MCF 10A (cell line): ENCODE data around the gene GGA2. TPM values are rescaled to one million over a fixed set of nuclear protein-coding genes. Genes with fewer than 3 reads are reported as not detected.

Source experiments
- BruUV-seq: library from RNA; stranded (reverse); fragments of 400-500 nt; replicated peaks from 2 replicates; lab custom pipeline; 2021; lab: Mats Ljungman, UMichigan
- CTCF ChIA-PET: fragments of 300-600 bp; sonication (Branson Sonifier 250); formaldehyde crosslinking; extraction: SDS; loops from one replicate; lab custom pipeline; 2021; ENCODE audit warnings: antibody characterized with exemption, inconsistent platforms; lab: Yijun Ruan, JAX
- POLR2A ChIA-PET: fragments of 300-600, 350-650 bp; sonication (Branson Sonifier 250); formaldehyde crosslinking; extraction: SDS; loops from one replicate; lab custom pipeline; 2020; ENCODE audit warnings: antibody characterized with exemption, inconsistent platforms; lab: Yijun Ruan, JAX
- DNase-seq: peaks from one replicate; pipeline ENCODE4 v3.0.0-alpha.2; 2018; ENCODE audit not compliant: unreplicated experiment
- H3K27ac Mint-ChIP-seq: one replicate; pipeline ENCODE4 v1.8.0; 2022; ENCODE audit warnings: mild to moderate bottlenecking, low read depth, mixed read lengths; ENCODE audit not compliant: unreplicated experiment
- H3K27me3 Mint-ChIP-seq: one replicate; pipeline ENCODE4 v1.8.0; 2022; ENCODE audit warnings: mixed read lengths; ENCODE audit not compliant: insufficient read depth, unreplicated experiment
- H3K36me3 Mint-ChIP-seq: one replicate; pipeline ENCODE4 v1.8.0; 2022; ENCODE audit warnings: mild to moderate bottlenecking, moderate library complexity, mixed read lengths; ENCODE audit not compliant: insufficient read depth, unreplicated experiment
- H3K4me1 Mint-ChIP-seq: one replicate; pipeline ENCODE4 v1.8.0; 2022; ENCODE audit warnings: mixed read lengths; ENCODE audit not compliant: insufficient read depth, unreplicated experiment
- H3K4me3 Mint-ChIP-seq: one replicate; pipeline ENCODE4 v1.8.0; 2022; ENCODE audit warnings: mild to moderate bottlenecking, moderate library complexity, mixed read lengths; ENCODE audit not compliant: unreplicated experiment
- H3K9me3 Mint-ChIP-seq: one replicate; pipeline ENCODE4 v1.8.0; 2022; ENCODE audit warnings: mixed read lengths; ENCODE audit not compliant: unreplicated experiment
- intact Hi-C: fragments of 100-400 bp; cut with micrococcal nuclease; formaldehyde crosslinking; loops from 2 replicates; pipeline ENCODE4 v1.14.1; 2022
- total RNA-seq: library from RNA; stranded (reverse); gene quantifications from 2 replicates; pipeline ENCODE4 v1.2.3, GENCODE V29; 2022
- TF ChIP-seq, protein P1 (sequence below): fragments of 200-600 bp; IDR thresholded peaks from one replicate; pipeline ENCODE4 v1.8.0; 2022; ENCODE audit warnings: antibody characterized with exemption, mild to moderate bottlenecking; ENCODE audit not compliant: unreplicated experiment

Gene GGA2
- total RNA-seq, 1 experiment from 2014 or later, result 22.2 TPM

DNA sequence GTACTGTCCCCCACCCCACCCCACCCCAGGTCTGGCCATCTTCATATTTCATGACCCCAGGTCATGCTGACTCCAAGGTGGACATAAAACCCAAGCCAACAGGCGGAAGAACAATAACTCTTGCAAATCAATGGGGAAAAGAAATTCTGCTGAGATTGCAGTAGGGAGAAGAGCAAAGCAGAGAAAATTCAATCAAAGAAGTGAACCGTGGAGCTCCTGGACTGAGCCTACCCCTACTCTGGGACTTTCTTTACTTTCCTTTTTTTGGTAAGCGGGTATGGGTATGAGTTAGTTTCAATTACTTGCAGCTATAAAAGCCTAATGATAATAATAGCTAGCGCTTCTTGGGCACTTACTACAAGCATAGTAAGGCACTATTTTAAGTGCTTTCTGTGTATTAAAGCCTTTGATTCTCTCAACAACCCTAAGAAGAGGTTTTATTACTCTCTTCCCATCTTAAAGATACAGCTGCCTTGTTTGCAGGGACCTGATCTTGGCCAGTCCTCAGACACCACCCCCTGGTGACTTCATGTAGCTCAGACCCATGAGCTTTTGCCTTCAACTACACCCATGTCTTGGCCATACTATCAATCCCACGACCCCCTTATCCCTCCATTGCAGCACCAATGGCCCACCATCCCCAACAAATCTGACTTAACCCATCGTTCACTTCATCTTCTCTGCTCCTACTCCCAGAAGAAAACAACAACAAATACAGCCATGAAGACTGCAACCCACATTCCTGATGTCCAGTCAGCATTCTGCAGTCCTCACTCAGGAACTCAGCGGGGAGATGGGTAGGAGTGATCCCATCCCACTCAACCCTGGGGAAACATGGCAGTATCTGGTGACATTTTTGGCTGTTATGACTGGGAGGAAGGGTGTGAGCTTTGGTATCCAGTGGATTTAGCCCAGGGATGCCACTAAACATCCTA lies 4.4 kb downstream of the GGA2 start:
- Mint-ChIP-seq H3K4me1 (peaks cover 28% of the 10 kb centered on the region), H3K27me3 (no peaks in the 10 kb centered on the region), H3K9me3 (no peaks in the 10 kb centered on the region), H3K4me3 (no peak overlapping the region), H3K27ac (no peak overlapping the region), H3K36me3 (peaks cover 4% of the 10 kb centered on the region)
- intact Hi-C loops, result loop anchor here (2.0 kb wide), 2 partner anchors 51 to 53 kb away; partner anchors contain the start of genes COG7, EARS2 and UBFD1
- no TSS peak for BruUV-seq
- TF ChIP-seq, protein P1, sequence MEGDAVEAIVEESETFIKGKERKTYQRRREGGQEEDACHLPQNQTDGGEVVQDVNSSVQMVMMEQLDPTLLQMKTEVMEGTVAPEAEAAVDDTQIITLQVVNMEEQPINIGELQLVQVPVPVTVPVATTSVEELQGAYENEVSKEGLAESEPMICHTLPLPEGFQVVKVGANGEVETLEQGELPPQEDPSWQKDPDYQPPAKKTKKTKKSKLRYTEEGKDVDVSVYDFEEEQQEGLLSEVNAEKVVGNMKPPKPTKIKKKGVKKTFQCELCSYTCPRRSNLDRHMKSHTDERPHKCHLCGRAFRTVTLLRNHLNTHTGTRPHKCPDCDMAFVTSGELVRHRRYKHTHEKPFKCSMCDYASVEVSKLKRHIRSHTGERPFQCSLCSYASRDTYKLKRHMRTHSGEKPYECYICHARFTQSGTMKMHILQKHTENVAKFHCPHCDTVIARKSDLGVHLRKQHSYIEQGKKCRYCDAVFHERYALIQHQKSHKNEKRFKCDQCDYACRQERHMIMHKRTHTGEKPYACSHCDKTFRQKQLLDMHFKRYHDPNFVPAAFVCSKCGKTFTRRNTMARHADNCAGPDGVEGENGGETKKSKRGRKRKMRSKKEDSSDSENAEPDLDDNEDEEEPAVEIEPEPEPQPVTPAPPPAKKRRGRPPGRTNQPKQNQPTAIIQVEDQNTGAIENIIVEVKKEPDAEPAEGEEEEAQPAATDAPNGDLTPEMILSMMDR, result no peak
- CTCF ChIA-PET, result interaction anchor here (0.5 to 2.0 kb wide), 5 partner anchors 18 to 1272 kb away, joined by 3 to 7 read pairs (median 3); no protein-coding TSS in a partner anchor
- DNase-seq, result no peak
- POLR2A ChIA-PET, result interaction anchor here (0.5 to 3.0 kb wide), 4 partner anchors 10 to 1311 kb away, joined by 3 to 12 read pairs (median 4); partner anchors contain the start of gene COG7

DNA sequence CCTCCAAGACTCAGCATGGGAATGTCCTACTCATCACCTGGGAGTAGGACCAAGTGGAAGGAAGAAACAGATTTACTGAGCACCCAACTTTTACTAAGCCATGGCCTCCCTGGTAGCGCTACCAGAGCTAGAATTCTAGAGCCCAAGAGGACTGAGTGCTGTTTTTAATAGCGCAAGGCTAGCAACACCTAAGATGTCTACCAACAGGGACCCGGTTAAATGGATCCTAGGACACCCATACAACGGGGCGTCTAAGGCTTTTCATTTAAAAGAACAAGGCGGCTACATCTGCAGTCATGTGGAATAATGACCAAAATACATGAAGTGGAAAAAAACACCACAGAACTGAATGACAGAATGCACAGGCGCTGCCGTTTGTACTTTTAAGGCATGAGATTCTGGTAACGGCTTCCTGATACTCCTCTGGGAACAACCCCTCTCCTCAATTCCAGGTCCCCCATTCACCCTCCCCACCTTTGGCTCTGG lies 5.1 kb downstream of the GGA2 start:
- Mint-ChIP-seq H3K4me3 (no peak overlapping the region), H3K27me3 (no peaks in the 10 kb centered on the region), H3K36me3 (peaks cover 9% of the 10 kb centered on the region), H3K9me3 (no peaks in the 10 kb centered on the region), H3K27ac (peak overlapping the region; percentile 75), H3K4me1 (peaks cover 35% of the 10 kb centered on the region)
- TF ChIP-seq, protein P1, result no peak
- intact Hi-C loops, result loop anchor here (2.0 kb wide), 2 partner anchors 52 kb away; partner anchors contain the start of genes COG7, EARS2 and UBFD1
- CTCF ChIA-PET, result interaction anchor here (0.5 to 2.0 kb wide), 5 partner anchors 53 to 1272 kb away, joined by 3 to 7 read pairs (median 4); partner anchors contain the start of gene UBFD1
- BruUV-seq, result no TSS peak
- no peak for DNase-seq
- POLR2A ChIA-PET, result interaction anchor here (0.5 to 3.0 kb wide), 10 partner anchors 9 to 1311 kb away, joined by 3 to 12 read pairs (median 4); partner anchors contain the start of genes COG7, DCTN5, PALB2 and UBFD1

DNA sequence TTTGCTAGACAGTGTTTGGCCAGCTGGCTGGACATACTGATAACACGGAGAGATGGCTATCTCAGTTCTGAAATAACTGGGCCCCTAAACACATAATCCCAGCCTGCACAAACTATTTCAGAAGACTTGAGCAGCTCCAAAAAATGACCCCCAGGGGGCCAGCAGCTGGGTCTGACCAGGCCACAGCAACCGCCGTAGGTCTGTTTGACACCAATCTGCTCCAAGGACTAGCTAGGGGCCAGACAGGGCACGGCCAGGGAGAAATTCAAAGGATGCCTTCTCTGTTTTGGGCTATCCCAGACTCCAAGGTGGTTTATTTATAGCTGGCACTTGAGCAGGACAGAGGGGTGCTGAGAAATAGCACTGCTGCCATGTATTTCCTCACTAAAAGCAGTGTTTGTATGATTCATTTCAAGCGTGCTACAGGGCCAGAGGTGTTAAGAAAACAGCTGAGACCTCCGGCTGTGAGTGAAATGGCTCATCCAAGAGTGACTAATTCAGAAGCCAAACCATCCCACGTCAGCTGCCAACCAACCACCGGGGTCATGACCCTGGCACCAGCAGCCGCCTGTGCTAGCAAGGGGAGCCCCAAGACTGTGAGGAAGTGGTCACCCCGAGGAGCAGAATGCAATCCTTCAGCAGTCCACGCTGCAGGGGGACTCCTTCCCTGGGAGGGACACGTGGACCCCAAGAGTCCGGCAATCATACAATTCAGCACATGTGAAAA lies 5.7 kb downstream of the GGA2 start:
- H3K27me3 Mint-ChIP-seq, result no peaks in the 10 kb centered on the region
- TF ChIP-seq, protein P1, result no peak
- H3K9me3 Mint-ChIP-seq, result no peaks in the 10 kb centered on the region
- peak overlapping the region; percentile 75 for H3K27ac Mint-ChIP-seq
- intact Hi-C loops, result loop anchor here (1.0 to 2.0 kb wide), 3 partner anchors 38 to 52 kb away; partner anchors contain the start of genes COG7, EARS2 and UBFD1
- POLR2A ChIA-PET, result interaction anchor here (0.6 to 3.0 kb wide), 11 partner anchors 9 to 1037 kb away, joined by 3 to 12 read pairs (median 4); partner anchors contain the start of genes COG7, DCTN5, PALB2 and UBFD1
- BruUV-seq, result no TSS peak
- CTCF ChIA-PET, result interaction anchor here (0.6 to 1.1 kb wide), 6 partner anchors 16 to 319 kb away, joined by 3 to 6 read pairs (median 4); partner anchors contain the start of gene UBFD1
- peaks cover 41% of the 10 kb centered on the region for H3K4me1 Mint-ChIP-seq
- no peak overlapping the region for H3K4me3 Mint-ChIP-seq
- H3K36me3 Mint-ChIP-seq, result peaks cover 9% of the 10 kb centered on the region
- peak; percentile 98 for DNase-seq
